NCI-H1092 treated with DMSO at 0.1 percent for 48 hours (cell line): Measurements from ENCODE around the gene CLDN9.

Experiments
- DNase-seq: peaks from one replicate; lab custom pipeline; 2025; lab: John Stamatoyannopoulos, UW

The CLDN9 gene

GRCh38 chr16:2996298-2996697, 16.4 kb upstream of the CLDN9 start:
- DNase-seq = no peak

DNA sequence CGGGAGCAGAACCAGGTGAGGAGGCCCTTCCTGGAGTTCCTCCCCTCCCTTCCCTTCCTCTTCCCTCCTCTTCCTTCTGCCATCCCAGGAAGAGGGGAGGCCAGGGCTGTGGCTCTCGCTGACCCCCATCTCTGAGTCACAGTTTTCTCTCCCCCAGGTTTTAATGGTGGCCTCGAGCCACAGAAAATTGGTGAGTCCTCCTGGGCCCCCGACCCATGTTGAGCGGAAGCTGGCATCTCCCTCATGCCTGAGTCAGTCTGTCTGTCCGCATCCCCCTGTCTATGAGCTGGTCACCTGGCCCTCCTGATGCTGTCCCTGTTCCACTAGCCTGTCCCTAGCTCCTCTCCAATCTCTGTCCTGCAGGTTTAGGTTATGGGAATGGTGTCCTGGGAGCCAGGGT, 12.8 kb upstream of the CLDN9 start:
- DNase-seq = no peak

DNA sequence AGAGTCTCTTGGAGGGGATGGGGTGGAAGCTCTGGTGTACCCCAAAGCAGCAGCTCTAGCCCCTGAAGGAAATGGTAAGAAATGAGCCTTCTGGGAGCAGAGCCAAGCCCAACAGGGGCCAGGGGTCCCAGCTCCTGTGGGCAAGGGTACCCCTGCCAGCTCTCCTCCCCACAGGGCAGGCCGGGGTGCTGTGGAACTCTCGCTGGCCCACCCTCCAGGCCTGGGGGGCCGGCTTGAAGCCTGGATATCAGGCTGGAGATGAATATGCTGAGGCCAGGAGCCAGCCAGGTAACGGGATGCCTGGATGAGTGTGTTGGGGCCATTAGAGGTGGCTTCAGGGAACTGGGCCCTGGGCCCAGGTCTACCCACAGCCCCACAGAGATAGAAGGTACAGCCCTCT, 12.2 kb upstream of the CLDN9 start:
- no peak for DNase-seq

GRCh38 chr16:3001316-3001715, 11.4 kb upstream of the CLDN9 start:
- no peak for DNase-seq

DNA sequence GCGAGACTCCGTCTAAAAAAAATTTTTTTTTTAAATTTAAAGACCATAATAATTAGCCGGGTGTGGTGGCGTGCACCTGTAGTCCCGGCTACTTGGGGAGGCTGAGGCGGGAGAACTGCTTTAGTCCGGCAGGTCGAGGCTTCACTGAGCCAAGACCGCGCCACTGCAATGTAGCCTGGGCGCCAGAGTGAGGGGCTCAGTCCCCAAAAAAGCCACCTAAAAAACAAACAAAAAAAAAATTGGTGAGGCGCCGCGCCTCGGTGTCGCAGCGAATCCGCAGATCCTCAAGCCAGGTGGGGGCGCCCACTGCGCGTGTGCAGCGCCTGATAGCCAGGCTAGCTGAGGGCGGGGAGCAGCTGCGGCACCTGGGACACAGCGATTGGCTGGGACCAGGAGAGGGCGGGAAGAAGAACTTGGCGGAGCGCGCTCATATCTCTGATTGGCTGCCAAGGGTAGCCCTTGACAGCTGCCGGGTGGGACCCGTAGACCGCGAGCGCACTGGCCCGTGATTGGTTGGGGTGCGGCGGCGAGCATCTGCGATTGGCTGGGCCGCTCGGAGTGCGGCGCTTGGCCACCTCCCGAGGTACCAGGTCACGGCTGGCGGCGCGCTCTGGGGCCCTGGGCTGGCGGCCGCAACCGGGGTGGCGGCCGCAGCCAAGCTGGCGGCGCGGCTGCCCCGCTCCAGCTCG, 9.0 kb upstream of the CLDN9 start:
- peak; percentile 98 for DNase-seq

DNA sequence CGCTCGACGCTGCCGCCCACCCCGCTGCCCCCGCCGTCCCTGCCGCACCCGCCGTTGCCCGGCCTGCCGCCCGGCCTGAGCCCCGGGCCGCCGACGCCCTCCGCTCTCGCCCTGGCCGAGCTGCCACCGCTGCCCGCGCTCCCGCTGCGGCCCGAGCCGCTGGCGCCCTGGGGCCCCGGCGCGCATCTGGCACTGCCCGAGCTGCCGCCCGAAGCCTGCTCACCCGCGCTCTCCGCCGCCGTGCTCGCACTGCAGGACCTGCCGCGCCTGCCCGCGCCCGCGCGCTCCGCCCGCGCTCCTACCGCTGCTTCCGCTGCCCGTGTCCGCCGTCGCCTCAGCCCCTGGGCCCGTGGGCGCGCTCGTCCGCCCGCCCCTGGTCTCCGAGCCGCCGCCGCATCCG, 8.4 kb upstream of the CLDN9 start:
- DNase-seq = peak; percentile 49

GRCh38 chr16:3004781-3005284, 7.9 kb upstream of the CLDN9 start:
- peak; percentile 20 for DNase-seq

DNA sequence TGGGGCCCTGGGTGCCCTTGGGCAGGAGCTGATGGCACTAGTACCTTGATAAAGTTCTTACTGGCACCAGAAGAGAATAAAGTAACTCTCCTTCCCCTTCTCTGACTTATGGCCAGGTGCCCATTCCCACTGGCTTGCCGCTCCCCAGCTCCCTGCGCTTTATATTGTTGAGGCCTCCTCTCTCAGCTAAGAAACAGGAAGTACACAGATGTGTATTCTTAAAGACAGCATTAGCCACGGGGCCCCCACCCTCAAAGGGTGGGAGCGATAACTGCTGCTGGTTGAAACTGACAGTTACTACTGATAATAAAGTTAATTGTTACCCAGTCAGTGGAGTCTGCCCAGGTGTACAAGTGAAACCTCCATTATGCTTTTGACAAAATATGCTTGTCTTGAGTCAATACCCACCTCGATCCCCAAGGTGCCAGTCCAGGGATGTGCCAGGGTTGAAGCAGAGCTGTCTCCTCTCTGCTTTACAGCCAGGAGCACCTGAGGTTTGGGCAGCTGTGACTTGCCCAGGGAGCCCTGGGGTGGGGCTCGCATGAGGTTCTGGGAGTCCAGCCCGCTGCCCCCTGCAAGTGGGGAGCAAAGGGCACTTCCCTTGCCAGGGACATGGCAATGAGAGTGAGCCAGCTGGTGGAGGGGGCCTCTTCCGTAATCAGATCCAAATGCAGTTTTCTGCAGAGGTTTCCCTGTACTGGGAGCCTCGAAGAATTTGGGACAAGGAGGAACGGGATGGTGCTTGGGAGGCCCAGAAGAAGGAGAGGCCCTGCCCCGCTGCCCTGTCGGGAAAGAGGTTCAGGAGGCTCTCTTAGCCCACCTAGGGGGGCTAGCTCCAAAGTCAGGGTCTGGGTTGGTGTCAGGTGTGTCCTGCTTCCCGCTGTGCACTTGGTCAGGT, 5.4 kb upstream of the CLDN9 start:
- DNase-seq = no peak

GRCh38 chr16:3007957-3008689, 4.6 kb upstream of the CLDN9 start:
- DNase-seq = no peak

- DNase-seq = no peak
Measured at GRCh38 chr16:3008690-3009037, 4.1 kb upstream of the CLDN9 start.

DNA sequence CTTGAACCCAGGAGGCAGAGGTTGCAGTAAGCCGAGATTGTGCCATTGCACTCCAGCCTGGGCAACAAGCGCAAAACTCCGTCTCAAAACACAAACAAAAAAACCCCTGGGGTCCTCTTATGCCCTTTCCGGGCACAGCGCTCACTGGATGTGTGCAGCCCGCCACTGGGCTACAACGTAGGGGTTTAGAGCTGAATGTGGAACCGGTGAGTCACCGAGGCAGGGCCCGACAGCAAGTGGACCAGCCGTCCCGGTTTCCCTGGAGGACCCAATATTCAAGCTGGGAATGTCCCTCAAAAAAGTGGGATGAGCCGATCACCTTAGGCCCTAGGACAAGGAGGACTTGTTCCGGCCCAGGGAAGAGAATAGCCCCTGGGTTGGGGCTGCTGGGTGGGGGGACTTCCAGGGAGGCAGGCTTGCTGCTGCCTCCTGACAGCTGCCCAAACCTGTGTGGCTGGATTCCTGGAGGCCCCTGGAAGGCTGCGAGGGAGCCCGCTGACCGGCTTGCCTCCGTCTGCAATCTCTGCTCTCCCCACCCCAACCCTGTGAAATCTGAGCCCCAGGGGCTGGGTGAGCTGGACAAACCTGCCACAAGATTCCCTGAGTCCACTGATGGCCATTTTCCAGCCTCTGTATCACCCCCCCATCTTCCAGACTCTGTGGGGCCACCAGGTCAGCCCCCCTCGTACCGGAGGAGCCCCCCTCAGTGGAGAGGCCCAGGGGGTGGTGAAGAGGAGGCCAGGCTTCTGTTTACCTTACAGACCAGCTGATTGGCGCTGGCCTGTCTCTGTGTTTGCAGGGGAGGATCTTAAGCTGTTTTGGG, 2.9 kb upstream of the CLDN9 start:
- DNase-seq = no peak

GRCh38 chr16:3010510-3010909, 2.2 kb upstream of the CLDN9 start:
- no peak for DNase-seq

DNA sequence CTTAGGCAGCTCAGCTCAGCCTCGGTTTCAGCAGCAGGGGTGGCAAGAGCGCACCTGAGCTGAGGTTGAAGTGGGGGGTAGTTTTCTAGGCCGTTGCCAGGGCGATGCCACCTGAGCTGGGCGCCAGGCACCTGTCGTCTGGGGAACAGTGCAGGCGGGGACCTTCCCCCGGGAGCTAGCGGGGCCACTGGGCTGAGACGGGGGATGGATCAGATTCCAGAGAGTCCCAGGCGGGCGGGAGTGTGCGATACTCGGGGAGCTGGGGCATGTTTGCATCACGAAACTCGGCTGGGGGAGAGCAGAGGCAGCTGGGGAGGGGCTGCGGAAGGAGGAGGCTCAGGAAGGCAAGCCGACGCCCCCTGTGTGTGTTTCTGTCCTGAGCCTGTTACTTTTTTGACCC, 477 bp upstream of the CLDN9 start:
- DNase-seq = peak; percentile 64

GRCh38 chr16:3013491-3013951, 798 bp downstream of the CLDN9 start:
- DNase-seq = no peak

DNA sequence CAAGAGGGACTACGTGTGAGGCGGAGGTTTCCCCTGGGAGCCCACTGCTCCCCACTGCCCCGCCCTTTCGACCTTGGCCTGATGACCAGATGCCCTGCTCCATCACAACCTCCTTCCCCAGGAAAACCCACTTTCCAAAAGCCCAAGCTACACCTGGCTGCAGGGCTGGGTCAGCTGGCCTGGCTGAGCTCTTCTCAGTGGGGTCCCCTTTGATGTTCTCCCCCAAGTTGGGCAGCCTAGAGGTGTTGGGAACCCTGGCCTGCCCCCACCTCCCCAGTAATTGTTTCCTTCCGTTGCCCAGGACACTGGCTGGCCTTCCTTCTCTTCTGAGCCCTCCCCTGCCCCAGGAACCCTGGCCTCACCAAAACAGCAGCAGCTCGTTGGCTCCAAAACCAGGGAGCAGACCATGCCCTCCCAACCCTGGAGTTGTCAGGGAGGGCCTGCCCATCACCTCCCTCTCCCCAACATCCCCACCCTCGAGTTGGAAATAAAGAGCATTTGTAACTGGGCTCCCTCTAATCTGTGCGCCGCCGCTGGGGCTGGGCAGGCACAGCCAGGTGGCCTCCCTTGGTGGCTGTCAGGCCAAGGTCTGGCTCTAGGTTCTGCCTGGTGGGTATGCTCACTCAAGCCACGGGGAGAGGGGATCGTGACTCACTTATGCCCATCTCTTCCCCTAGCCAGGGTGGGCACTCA, 1.4 kb downstream of the CLDN9 start:
- no peak for DNase-seq

DNA sequence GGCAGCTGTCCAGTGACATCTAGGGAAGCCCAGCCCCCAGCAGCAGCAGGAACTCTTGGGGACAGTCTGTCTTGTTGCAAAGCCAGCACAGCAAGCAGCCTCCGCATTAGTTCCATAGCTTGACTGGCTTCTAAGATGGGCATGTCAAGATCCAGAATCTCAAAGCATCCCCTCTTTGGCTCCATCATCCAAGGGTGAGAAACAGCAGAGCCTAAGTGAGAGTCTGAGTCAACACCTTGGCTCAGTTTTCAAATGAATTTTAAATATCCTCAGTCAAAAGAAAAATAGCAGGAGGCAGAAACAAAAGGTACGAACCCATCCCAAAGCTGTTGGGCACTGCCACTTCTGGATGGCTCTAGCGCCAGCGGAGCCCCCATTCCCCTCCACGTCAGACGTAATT, 2.2 kb downstream of the CLDN9 start:
- DNase-seq = no peak

- no peak for DNase-seq
Measured at GRCh38 chr16:3015865-3016521, 3.3 kb downstream of the CLDN9 start.

- DNase-seq = no peak
Measured at GRCh38 chr16:3017344-3017743, 4.6 kb downstream of the CLDN9 start.

GRCh38 chr16:3017794-3018506, 5.2 kb downstream of the CLDN9 start, which contains the start of gene CLDN6:
Gene CLDN6 (minus strand): TSS chr16:3018183. CDS start chr16:3016021, 2,162 bp downstream.
- DNase-seq = peak; percentile 12
